Effector memory CD4-positive, alpha-beta T cell (primary cell): ENCODE data around the gene CCDC188.

Experiments
- DNase-seq, 3 donors: peaks; one replicate each; pipeline ENCODE4 v3.0.0-alpha.2; 2020
- H3K27ac ChIP-seq: 2 replicates; pipeline ENCODE4 v1.7.0; 2013; ENCODE audit warnings: mild to moderate bottlenecking, low read length, moderate library complexity; ENCODE audit not compliant: insufficient read depth, poor library complexity, severe bottlenecking
- H3K27me3 ChIP-seq: replicated peaks from 2 replicates; pipeline ENCODE4 v1.7.0; 2013; ENCODE audit warnings: mild to moderate bottlenecking, low read length; ENCODE audit not compliant: insufficient read depth, control insufficient read depth, poor library complexity, severe bottlenecking
- H3K36me3 ChIP-seq: 2 replicates; pipeline ENCODE4 v1.7.0; 2013; ENCODE audit warnings: mild to moderate bottlenecking, low read length, moderate library complexity; ENCODE audit not compliant: control insufficient read depth, insufficient read depth
- H3K4me1 ChIP-seq: 2 replicates; pipeline ENCODE4 v1.7.0; 2013; ENCODE audit warnings: low read length, mild to moderate bottlenecking; ENCODE audit not compliant: control insufficient read depth, insufficient read depth, poor library complexity, severe bottlenecking
- H3K4me3 ChIP-seq: 2 replicates; pipeline ENCODE4 v1.7.0; 2013; ENCODE audit warnings: low read length, low read depth, mild to moderate bottlenecking; ENCODE audit not compliant: insufficient read depth, poor library complexity, severe bottlenecking
- H3K9me3 ChIP-seq: 2 replicates; pipeline ENCODE4 v1.7.0; 2013; ENCODE audit warnings: mild to moderate bottlenecking, low read length, moderate library complexity; ENCODE audit not compliant: control insufficient read depth
- total RNA-seq, 3 donors: gene quantifications; one replicate each; lab custom pipeline; 2026; lab: John Stamatoyannopoulos, UW

Gene CCDC188
- 0.09 to 0.19 (median 0.17) reads per million in 3 donors for total RNA-seq

DNA sequence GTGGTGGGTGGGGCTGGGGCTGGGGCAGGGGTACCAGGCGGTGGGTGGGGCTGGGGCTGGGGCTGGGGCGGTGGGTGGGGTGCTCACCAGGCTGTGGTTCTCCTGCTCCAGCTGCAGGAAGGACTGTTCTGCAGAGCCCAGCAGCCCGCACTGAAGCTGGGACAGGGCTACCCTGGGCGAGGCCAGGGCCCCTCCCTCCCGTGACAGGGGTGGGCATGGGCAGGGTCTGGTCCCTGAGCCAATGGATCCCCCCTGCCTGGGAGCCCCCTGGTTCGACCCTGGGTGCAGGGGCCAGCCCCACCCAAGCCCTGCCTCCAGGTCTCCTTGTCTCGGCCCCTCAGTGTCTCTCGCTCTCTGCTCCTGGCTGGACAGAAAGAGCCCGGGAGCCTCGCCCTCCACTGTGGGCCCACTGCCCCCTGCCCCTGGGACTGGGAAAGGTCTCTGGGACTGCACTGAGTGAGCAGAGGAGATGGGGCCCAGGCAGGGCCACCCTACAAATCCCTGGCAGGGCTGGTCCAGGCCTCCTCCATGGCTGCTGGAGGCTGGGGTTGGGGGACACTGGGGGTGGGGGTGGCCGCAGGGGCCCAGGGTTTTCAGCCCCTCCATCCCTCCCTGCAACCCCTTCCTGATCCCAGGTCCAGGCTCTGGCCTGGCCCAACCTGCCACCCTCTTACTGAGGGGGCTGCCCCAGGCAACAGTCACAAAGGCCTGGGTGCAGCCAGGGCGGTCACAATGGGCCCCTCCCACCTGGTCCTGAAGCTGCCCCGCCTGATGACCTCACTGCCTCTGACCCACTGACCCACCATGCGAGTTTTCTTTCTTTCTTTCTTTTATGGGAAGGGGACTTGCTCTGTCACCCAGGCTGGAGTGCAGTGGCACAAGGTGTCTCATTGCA lies at the start of gene CCDC188:
CCDC188 (minus strand) TSS at position 675 of the 895 bp plus-strand sequence; CDS start at position 606, 69 bp downstream.
- peaks cover 2% of the 10 kb centered on the region for H3K4me1 ChIP-seq

DNA sequence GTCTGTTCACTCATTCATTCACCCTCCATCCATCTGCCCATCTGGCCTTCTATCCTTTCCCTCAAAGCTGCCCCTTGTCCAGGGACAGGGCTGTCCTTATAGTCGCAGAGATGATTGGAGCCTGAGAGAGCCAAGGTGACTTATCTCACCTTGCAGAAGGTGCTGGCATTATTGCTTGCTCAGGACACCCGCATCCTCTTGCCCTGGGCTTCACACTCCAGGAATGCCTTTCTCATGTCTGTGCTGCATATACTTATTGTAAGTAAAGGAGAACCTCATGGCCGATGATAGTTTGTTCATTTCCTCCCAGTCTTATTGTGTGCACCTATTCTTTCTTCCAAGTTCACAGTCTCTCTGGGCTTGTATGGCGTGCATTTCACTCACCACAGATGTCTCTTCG lies 49.1 kb upstream of the CCDC188 start:
- no peak for DNase-seq
- no peak overlapping the region for H3K27ac ChIP-seq
- H3K4me1 ChIP-seq = no peaks in the 10 kb centered on the region
- H3K9me3 ChIP-seq = no peaks in the 10 kb centered on the region
- no peak overlapping the region for H3K4me3 ChIP-seq
- H3K27me3 ChIP-seq = no peaks in the 10 kb centered on the region
- H3K36me3 ChIP-seq = no peaks in the 10 kb centered on the region

More for the DNA sequence above, at the start of gene CCDC188:
- Histone ChIP-seq H3K27me3 (no peaks in the 10 kb centered on the region), H3K4me3 (no peak within 1 kb of the TSS), H3K36me3 (no peaks in the 10 kb centered on the region), H3K9me3 (no peaks in the 10 kb centered on the region), H3K27ac (no peak within 1 kb of the TSS)
- no peak for DNase-seq

- H3K9me3 ChIP-seq = no peaks in the 10 kb centered on the region
- H3K36me3 ChIP-seq = no peaks in the 10 kb centered on the region
- DNase-seq = no peak
- H3K4me3 ChIP-seq = no peak overlapping the region
- H3K4me1 ChIP-seq = no peaks in the 10 kb centered on the region
- no peaks in the 10 kb centered on the region for H3K27me3 ChIP-seq
- no peak overlapping the region for H3K27ac ChIP-seq
These were observed 48.6 kb upstream of the CCDC188 start for GRCh38 chr22:20199413-20199842.

GRCh38 chr22:20198557-20199319 lies 47.9 kb upstream of the CCDC188 start:
- H3K36me3 ChIP-seq = no peaks in the 10 kb centered on the region
- H3K9me3 ChIP-seq = no peaks in the 10 kb centered on the region
- no peak overlapping the region for H3K27ac ChIP-seq
- no peaks in the 10 kb centered on the region for H3K27me3 ChIP-seq
- DNase-seq = no peak
- no peak overlapping the region for H3K4me3 ChIP-seq
- no peaks in the 10 kb centered on the region for H3K4me1 ChIP-seq

GRCh38 chr22:20197407-20198030 lies 46.7 kb upstream of the CCDC188 start:
- DNase-seq = no peak
- Histone ChIP-seq H3K4me3 (no peak overlapping the region), H3K27me3 (no peaks in the 10 kb centered on the region), H3K9me3 (no peaks in the 10 kb centered on the region), H3K27ac (no peak overlapping the region), H3K4me1 (no peaks in the 10 kb centered on the region), H3K36me3 (no peaks in the 10 kb centered on the region)

DNA sequence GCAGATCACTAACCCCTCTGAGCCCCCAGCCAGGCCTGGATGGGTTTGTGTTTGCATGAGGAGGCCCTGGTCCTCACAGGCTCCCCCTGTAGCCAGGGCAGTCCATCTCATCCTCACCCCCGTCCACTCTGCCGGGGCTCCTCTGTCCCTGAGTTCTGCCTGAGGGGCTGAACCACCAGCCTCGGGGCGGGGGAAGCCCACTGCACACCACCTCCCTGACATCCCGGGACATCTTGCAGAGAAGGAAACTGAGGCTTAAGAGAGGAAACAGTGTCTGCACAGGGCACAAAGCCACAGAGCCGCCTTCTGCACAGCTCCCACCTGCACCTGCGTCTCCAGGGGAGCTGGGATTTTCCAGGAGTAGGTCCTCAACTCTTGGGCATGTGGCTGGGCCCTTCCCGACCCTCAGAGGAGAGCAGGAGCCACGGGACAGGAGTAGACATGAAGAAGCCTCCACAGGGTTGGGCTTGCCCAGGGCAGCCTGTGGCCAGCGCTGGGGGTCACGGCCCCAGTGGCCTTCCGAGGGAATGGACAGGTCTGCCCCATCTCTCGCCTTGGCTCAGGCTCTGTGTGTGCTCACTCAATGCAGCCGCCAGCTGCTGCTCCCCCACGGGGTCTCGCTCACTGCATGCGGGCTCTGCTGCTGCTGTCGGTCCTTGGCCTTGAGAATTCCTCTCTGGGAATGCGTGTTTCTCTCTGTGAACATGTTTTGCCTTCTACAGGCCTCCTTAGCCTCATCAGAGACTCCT lies 45.4 kb upstream of the CCDC188 start:
- no peaks in the 10 kb centered on the region for H3K27me3 ChIP-seq
- H3K27ac ChIP-seq = no peak overlapping the region
- H3K4me1 ChIP-seq = no peaks in the 10 kb centered on the region
- no peak for DNase-seq
- H3K36me3 ChIP-seq = no peaks in the 10 kb centered on the region
- no peak overlapping the region for H3K4me3 ChIP-seq
- H3K9me3 ChIP-seq = no peaks in the 10 kb centered on the region

- no peak overlapping the region for H3K27ac ChIP-seq
- no peak for DNase-seq
These were observed 44.1 kb upstream of the CCDC188 start for GRCh38 chr22:20194681-20195593.

GRCh38 chr22:20193761-20194494 lies 43.1 kb upstream of the CCDC188 start:
- Histone ChIP-seq H3K4me1 (no peaks in the 10 kb centered on the region), H3K9me3 (no peaks in the 10 kb centered on the region), H3K4me3 (no peak overlapping the region), H3K27me3 (no peaks in the 10 kb centered on the region), H3K27ac (no peak overlapping the region), H3K36me3 (no peaks in the 10 kb centered on the region)
- DNase-seq = no peak

More at GRCh38 chr22:20194681-20195593, 44.1 kb upstream of the CCDC188 start:
- H3K36me3 ChIP-seq = no peaks in the 10 kb centered on the region
- H3K4me1 ChIP-seq = no peaks in the 10 kb centered on the region
- H3K27me3 ChIP-seq = no peaks in the 10 kb centered on the region
- H3K4me3 ChIP-seq = no peak overlapping the region
- H3K9me3 ChIP-seq = no peaks in the 10 kb centered on the region
